ENCODE results near the gene SZRD1. TPM values are rescaled to one million over a fixed set of nuclear protein-coding genes. Genes with fewer than 3 reads are reported as not detected.

Gene SZRD1
- total and polyA plus RNA-seq, 4 donors, result 14.2 to 44.3 (median 25.0) TPM

DNA sequence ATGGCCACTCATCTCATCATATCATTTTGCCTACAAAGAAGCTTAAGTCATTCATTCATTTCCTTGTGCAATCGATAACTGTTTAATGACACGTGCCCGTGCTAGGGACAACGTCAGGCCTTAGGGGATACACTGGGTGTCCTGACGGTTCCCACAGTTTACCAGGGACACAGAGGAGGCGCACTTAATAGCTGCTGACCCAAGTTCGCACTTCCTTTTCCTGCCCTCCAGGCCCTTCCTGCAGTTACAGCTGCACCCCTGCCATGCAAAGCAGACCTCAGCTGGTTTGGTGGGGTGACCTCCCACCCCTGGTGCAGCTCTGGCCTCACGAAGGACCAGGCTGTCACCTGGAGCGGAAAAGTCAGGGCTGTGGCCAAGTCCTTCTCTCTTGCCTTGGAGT, 66.0 kb downstream of the SZRD1 start:
- Histone ChIP-seq H3K4me1 (ENCODE audit: control insufficient read depth in 4 of 4, insufficient read depth in 4 of 4, low read length in 3 of 4) (no peaks in the 10 kb centered on the region), H3K4me3 (ENCODE audit: low read depth in 1 of 3, low read length in 3 of 3) (no peak overlapping the region), H3K36me3 (ENCODE audit: control insufficient read depth in 4 of 4, insufficient read depth in 3 of 4, low read depth in 1 of 4, low read length in 3 of 4) (no peaks in the 10 kb centered on the region), H3K27me3 (ENCODE audit: control insufficient read depth in 4 of 4, insufficient read depth in 4 of 4, low read length in 3 of 4) (no peaks in the 10 kb centered on the region), H3K9ac (ENCODE audit: low read depth in 1 of 2, low read length in 2 of 2) (no peak overlapping the region), H3K9me3 (ENCODE audit: control insufficient read depth in 4 of 4, low read length in 3 of 4) (no peaks in the 10 kb centered on the region), H3K27ac (ENCODE audit: low read depth in 1 of 2, low read length in 2 of 2) (no peak overlapping the region)
- DNase-seq (ENCODE audit: low spot score), result no peak
- TF ChIP-seq JUND (IDR thresholded peaks at IDR 0.05), result no peak
- no peak for TF ChIP-seq HNF4G (IDR thresholded peaks at IDR 0.05)
- peak; percentile 89 for TF ChIP-seq NR2F2 (IDR thresholded peaks at IDR 0.05)
- TF ChIP-seq, protein P1, sequence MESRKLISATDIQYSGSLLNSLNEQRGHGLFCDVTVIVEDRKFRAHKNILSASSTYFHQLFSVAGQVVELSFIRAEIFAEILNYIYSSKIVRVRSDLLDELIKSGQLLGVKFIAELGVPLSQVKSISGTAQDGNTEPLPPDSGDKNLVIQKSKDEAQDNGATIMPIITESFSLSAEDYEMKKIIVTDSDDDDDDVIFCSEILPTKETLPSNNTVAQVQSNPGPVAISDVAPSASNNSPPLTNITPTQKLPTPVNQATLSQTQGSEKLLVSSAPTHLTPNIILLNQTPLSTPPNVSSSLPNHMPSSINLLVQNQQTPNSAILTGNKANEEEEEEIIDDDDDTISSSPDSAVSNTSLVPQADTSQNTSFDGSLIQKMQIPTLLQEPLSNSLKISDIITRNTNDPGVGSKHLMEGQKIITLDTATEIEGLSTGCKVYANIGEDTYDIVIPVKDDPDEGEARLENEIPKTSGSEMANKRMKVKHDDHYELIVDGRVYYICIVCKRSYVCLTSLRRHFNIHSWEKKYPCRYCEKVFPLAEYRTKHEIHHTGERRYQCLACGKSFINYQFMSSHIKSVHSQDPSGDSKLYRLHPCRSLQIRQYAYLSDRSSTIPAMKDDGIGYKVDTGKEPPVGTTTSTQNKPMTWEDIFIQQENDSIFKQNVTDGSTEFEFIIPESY (IDR thresholded peaks at IDR 0.05), result no peak
- 71% methylated on average over 9 of the region's 9 CpGs for WGBS

DNA sequence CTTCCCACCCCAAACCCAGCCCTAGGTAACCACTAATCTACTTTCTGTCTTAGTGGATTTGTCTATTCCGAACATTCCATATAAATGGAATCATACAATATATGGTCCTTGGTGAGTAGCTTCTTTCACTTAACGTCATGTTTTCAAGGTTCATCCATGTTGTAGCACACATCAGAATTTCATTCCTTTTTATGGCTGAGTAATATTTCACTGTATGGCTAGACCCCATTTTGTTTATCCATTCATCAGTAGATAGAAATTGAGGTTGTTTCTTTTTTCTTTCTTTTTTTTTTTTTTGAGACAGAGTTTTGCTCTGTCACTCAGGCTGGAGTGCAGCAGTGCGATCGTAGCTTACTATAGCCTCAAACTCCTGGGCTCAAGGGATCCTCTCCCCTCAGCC, 67.0 kb downstream of the SZRD1 start:
- 98% methylated on average over 4 of the region's 4 CpGs for WGBS
- Histone ChIP-seq H3K27me3 (ENCODE audit: control insufficient read depth in 4 of 4, insufficient read depth in 4 of 4, low read length in 3 of 4) (no peaks in the 10 kb centered on the region), H3K4me1 (ENCODE audit: control insufficient read depth in 4 of 4, insufficient read depth in 4 of 4, low read length in 3 of 4) (no peaks in the 10 kb centered on the region), H3K9ac (ENCODE audit: low read depth in 1 of 2, low read length in 2 of 2) (no peak overlapping the region), H3K9me3 (ENCODE audit: control insufficient read depth in 4 of 4, low read length in 3 of 4) (no peaks in the 10 kb centered on the region), H3K27ac (ENCODE audit: low read depth in 1 of 2, low read length in 2 of 2) (no peak overlapping the region), H3K4me3 (ENCODE audit: low read depth in 1 of 3, low read length in 3 of 3) (no peak overlapping the region), H3K36me3 (ENCODE audit: control insufficient read depth in 4 of 4, insufficient read depth in 3 of 4, low read depth in 1 of 4, low read length in 3 of 4) (no peaks in the 10 kb centered on the region)
- DNase-seq (ENCODE audit: low spot score), result no peak
- no peak for TF ChIP-seq JUND (IDR thresholded peaks at IDR 0.05)
- no peak for TF ChIP-seq SP1 (IDR thresholded peaks at IDR 0.05)
- no peak for TF ChIP-seq HNF4A (conservative IDR thresholded peaks at IDR 0.05)
- TF ChIP-seq FOXA2 (IDR thresholded peaks at IDR 0.05), result no peak
- no peak for TF ChIP-seq FOXA1 (IDR thresholded peaks at IDR 0.05)
- TF ChIP-seq, protein P2, sequence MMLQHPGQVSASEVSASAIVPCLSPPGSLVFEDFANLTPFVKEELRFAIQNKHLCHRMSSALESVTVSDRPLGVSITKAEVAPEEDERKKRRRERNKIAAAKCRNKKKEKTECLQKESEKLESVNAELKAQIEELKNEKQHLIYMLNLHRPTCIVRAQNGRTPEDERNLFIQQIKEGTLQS (IDR thresholded peaks at IDR 0.05), result no peak
- TF ChIP-seq EGR1 (IDR thresholded peaks at IDR 0.05; ENCODE audit: low read depth in 2 of 2), result no peak
- TF ChIP-seq, protein P3, sequence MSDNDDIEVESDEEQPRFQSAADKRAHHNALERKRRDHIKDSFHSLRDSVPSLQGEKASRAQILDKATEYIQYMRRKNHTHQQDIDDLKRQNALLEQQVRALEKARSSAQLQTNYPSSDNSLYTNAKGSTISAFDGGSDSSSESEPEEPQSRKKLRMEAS (IDR thresholded peaks at IDR 0.05), result no peak
- no peak for TF ChIP-seq RXRA (IDR thresholded peaks at IDR 0.05)
- no peak for TF ChIP-seq NR2F2 (IDR thresholded peaks at IDR 0.05)
- no peak for TF ChIP-seq GABPA (IDR thresholded peaks at IDR 0.05 in 1 of 2, conservative IDR thresholded peaks at IDR 0.05 in 1 of 2)
- TF ChIP-seq, protein P1 (IDR thresholded peaks at IDR 0.05), result no peak
- TF ChIP-seq HNF4G (IDR thresholded peaks at IDR 0.05), result no peak
- TF ChIP-seq, protein P4, sequence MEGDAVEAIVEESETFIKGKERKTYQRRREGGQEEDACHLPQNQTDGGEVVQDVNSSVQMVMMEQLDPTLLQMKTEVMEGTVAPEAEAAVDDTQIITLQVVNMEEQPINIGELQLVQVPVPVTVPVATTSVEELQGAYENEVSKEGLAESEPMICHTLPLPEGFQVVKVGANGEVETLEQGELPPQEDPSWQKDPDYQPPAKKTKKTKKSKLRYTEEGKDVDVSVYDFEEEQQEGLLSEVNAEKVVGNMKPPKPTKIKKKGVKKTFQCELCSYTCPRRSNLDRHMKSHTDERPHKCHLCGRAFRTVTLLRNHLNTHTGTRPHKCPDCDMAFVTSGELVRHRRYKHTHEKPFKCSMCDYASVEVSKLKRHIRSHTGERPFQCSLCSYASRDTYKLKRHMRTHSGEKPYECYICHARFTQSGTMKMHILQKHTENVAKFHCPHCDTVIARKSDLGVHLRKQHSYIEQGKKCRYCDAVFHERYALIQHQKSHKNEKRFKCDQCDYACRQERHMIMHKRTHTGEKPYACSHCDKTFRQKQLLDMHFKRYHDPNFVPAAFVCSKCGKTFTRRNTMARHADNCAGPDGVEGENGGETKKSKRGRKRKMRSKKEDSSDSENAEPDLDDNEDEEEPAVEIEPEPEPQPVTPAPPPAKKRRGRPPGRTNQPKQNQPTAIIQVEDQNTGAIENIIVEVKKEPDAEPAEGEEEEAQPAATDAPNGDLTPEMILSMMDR (IDR thresholded peaks at IDR 0.05; ENCODE audit: low read depth, low read length, missing input control), result no peak
- TF ChIP-seq TAF1 (conservative IDR thresholded peaks at IDR 0.05), result no peak
- TF ChIP-seq RAD21 (IDR thresholded peaks at IDR 0.05), result no peak

Data from liver (tissue), 9 donors.